HG03025 (cell line): ENCODE data around the gene RYR3.

Source experiments
- ATAC-seq: cut with Tn5 transposase; IDR thresholded peaks from one replicate; pipeline ENCODE4 v1.9.1; 2021; ENCODE audit warnings: mild to moderate bottlenecking, moderate library complexity; ENCODE audit not compliant: unreplicated experiment, low FRiP score

RYR3 gene

GRCh38 chr15:33378866-33379480 lies 68.2 kb downstream of the RYR3 start:
- ATAC-seq = no peak

GRCh38 chr15:33380406-33380805 lies 69.6 kb downstream of the RYR3 start:
- no peak for ATAC-seq

GRCh38 chr15:33382491-33382890 lies 71.7 kb downstream of the RYR3 start:
- ATAC-seq = no peak

DNA sequence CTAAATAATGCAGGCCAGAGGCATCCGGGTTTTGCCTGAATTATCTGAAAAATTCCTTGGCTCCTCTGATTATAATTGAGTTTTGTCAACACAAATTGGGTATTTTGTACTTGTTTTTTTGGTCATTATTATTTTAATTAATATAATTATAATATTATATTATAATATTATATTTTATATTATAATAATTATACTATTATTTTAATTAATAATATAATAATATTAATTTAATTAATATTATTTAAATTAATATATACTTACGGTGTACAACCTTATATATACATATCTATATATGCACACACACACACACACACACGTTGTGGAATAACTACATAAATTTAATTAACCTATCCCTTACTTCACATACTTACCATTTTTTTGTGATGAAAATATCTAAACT lies 73.5 kb downstream of the RYR3 start:
- no peak for ATAC-seq

- ATAC-seq = no peak
Observed at GRCh38 chr15:33392453-33392852, 81.7 kb downstream of the RYR3 start.

DNA sequence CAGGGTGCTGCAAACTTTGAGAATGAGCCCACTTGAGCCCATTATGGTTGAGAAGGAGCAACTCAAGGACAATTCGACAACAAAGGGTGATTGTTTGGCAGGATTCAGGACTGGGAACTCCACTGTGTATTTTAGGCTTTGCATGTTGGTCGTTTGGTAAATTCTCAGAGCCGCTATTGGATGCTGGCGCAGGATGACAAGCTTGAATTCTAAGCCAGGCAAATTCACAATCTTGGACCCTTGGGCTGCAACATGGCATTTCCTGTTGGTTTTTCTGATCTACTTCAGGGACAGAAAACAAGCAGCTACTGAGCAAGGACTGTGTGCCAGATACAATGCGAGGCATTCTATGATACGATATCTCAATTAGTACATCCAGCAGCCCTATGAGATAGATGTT lies 82.8 kb downstream of the RYR3 start:
- ATAC-seq = no peak

GRCh38 chr15:33395321-33395720 lies 84.6 kb downstream of the RYR3 start:
- ATAC-seq = no peak

DNA sequence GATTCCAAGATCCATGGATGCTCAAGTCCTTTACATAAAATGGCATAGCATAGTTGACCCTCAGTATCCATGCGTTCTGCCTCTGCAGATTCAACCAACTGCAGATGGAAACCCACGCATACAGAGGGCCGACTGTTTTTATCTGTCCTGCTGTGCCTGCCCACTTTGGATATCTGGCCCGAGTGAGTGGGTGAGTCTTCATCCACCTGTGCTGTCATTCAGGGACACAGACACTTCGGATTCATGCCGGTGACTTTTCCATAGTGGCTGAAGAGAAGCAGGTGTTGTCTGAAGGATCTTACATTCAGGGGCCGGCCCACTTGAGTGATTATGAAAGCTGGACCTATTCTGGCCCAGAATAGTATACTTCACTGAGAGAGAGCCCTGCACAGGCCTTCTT lies 85.1 kb downstream of the RYR3 start:
- ATAC-seq = no peak

- no peak for ATAC-seq
Observed at GRCh38 chr15:33396475-33396874, 85.7 kb downstream of the RYR3 start.

GRCh38 chr15:33398555-33398954 lies 87.8 kb downstream of the RYR3 start:
- ATAC-seq = no peak

GRCh38 chr15:33400941-33401340 lies 90.2 kb downstream of the RYR3 start:
- no peak for ATAC-seq

DNA sequence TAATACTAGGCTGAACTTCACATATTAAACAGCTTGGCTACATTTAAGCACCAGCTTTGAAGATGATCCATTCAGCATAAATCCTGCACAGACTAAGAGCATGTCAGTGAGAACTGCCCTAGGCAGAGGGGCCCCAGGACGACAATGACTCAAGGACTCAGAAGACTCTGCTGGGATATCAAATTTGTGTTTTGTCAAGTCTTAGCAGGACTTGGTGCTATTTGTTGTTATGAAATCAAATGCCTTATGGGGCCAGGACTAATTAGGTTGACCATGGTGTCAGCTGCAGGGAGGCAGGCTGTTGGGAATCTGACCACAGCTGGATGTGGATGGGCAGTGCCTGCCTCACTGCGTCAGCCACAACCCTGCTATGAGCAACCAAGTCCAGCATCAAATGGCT lies 91.8 kb downstream of the RYR3 start:
- ATAC-seq = no peak

GRCh38 chr15:33405096-33405495 lies 94.3 kb downstream of the RYR3 start:
- no peak for ATAC-seq

GRCh38 chr15:33411596-33412540 lies 101.1 kb downstream of the RYR3 start:
- no peak for ATAC-seq

- no peak for ATAC-seq
Observed at GRCh38 chr15:33419701-33420100, 108.9 kb downstream of the RYR3 start.

- ATAC-seq = no peak
Observed at GRCh38 chr15:33424025-33424424, 113.3 kb downstream of the RYR3 start.

GRCh38 chr15:33425142-33425541 lies 114.4 kb downstream of the RYR3 start:
- no peak for ATAC-seq

DNA sequence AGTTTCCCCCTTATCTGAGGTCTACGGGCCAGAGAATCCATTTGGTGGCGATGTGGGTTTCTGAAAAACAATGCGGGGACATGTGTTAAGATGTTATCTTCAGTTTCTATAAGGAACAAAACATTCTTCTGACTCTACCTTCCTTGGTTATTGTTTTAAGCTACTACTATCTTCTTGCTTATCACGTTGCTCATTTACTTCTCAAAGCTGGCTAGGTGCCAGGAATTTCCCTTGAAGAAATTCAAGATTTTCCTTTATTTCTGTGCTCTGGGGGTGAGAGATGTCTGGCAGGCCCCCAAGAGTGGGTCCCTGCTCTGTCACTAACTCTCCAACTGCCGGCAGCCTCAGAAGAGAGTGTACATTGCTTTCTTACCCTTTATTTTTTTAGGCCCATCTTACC lies 119.8 kb downstream of the RYR3 start:
- ATAC-seq = no peak

DNA sequence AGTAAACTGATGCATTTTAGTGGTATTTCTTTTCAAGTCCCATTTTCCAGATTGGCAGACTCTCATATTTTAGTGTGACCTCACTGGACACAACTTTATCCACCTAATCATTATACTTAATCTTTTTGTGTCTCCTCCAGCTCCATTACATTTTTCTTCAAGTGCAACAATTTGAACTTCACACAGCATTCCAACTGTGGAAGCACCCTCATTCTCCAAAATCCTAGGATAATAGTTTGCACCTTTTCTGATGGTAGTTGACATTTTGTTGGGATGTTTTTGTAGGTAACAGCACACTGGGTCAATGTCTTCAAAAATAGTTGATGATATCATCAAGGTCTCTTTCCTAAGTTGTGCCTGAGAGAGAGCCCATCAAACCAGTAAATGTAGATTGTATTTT lies 123.1 kb downstream of the RYR3 start:
- no peak for ATAC-seq

GRCh38 chr15:33438396-33438795 lies 127.6 kb downstream of the RYR3 start:
- no peak for ATAC-seq

- ATAC-seq = no peak
Observed at GRCh38 chr15:33440900-33441299, 130.1 kb downstream of the RYR3 start.

DNA sequence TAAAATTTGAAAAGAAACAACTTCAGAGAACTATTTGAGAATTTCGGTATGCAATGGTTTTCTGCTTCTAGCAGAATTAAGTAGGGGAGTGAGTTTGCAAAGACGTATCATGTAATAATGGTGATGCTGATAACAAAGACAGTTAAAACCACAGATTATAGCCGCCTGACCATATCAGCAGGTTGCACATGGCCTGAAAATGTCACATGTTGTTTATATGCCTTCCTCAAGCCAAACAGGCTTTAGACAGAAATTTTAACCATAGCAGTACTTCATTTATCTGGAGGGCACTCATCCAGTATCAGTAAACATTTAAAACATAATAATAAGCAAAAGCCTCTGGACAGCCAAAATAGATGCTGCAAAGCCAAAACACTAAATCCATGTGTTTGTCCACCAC lies 131.7 kb downstream of the RYR3 start:
- no peak for ATAC-seq
